Activated CD8-positive, alpha-beta memory T cell treated with anti-CD3 and anti-CD28 coated beads, Interleukin-2, amount 50 U/mL, for 48 hours (primary cell): ENCODE measurements around the gene MTNR1A.

Source experiments
- DNase-seq: peaks from one replicate; pipeline ENCODE4 v3.0.0-alpha.2; 2020

The MTNR1A gene

GRCh38 chr4:186554914-186555827, at the start of gene MTNR1A:
Gene MTNR1A (minus strand): TSS chr4:186555567. CDS start chr4:186555365, 202 bp downstream.
- DNase-seq = no peak

DNA sequence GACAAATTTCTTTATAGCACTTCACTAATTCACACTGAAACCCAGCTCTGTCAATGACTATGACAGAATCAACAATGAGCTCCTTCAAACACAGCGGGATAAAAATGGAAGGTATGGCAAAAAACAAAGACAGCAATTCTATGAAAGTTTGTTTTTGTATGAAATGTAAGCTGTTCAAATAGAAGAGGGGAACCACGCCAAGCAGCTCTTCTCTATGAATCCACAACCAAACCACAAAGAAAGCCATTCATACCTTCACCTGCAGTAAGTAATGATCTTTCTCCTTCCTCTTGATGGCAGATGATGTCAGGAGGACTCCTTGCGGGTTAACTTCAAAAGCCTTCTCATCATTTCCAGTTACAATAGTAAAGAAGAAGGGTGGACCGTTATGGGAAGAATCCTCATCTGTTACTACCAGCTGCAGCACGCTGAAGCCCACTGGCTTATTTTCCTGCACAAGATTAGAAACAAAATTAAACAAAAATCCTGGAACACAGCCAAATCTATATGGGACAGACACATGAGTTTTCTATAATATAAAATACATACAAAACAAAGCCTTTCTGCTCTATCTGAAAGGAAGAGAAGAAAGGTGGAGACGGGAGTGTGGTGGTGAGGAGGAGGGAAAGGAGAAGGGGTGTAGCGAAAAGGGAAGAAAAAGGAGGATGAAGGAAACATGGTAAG, 48.9 kb upstream of the MTNR1A start:
- no peak for DNase-seq

GRCh38 chr4:186602978-186603377, 47.6 kb upstream of the MTNR1A start:
- no peak for DNase-seq

GRCh38 chr4:186599483-186599882, 44.1 kb upstream of the MTNR1A start:
- no peak for DNase-seq

GRCh38 chr4:186598686-186599085, 43.3 kb upstream of the MTNR1A start:
- DNase-seq = no peak

GRCh38 chr4:186596850-186597390, 41.6 kb upstream of the MTNR1A start:
- DNase-seq = no peak

GRCh38 chr4:186596346-186596745, 41.0 kb upstream of the MTNR1A start:
- DNase-seq = no peak

DNA sequence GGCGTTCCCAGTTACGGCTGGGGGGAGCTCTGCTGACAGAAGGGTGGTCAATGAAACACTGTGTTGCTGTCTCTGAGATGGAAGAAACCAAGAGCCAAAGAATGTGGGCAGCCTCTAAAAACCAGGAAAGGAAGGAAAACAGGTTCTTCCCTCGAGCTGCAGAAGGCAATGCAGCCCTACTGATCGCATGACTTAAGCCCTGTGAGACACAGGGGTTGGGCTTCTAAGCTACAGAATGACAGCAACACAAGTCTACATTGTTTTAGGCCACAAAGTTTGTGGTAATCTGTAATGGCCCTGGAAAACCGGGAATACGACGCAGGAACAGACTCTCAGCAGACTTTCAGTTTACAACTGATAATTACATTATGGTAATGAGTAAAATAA, 38.2 kb upstream of the MTNR1A start:
- DNase-seq = no peak

DNA sequence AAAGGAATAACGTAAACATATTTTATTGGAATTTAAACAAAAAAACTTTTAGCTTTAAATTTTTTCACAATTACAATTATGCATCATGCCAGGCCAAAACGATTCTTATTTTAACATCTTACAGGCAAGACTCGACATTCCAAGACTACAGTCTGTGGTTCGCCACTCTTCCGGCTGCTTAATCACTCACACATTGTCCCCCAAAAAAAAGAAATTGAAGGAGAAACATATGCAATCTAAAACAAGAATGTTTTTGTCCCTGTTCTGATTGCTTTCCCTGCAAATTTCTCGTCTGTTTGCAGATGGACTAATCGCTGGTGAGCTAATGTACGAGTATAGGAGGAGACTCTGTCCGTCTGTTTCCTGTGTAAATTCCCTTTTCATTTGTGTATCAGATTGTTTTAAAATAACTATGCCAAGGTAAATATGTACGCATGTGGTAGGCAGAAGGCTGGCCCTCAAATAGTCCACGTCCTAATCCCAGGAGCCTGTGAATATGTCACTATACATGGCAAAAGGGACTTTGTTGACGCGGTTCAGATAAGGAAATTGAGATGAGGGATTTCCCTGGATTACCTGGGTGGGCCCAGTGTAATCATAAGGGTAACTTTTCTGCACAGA, 37.7 kb upstream of the MTNR1A start:
- no peak for DNase-seq

GRCh38 chr4:186592445-186592844, 37.1 kb upstream of the MTNR1A start:
- DNase-seq = no peak

- no peak for DNase-seq
Measured at GRCh38 chr4:186591651-186592050, 36.3 kb upstream of the MTNR1A start.

DNA sequence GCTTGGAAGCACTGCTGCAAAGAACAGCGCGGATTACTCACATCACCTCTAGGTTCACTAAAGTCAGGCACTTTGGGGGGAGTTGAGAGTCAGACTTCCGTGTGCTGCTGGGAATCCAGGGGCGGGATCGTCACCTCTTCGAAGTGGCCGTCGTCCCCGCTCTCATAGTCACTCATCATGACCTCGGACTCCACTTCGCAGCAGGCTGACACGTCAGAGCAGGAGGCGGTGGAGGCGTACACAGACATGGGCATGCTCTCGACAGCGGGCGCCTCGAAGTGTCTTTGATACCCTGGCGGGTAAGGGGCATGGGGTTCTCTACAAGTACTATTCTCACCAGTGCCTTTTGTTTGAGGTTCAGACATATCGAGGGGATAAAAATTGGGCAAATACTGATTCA, 33.1 kb upstream of the MTNR1A start:
- DNase-seq = no peak

DNA sequence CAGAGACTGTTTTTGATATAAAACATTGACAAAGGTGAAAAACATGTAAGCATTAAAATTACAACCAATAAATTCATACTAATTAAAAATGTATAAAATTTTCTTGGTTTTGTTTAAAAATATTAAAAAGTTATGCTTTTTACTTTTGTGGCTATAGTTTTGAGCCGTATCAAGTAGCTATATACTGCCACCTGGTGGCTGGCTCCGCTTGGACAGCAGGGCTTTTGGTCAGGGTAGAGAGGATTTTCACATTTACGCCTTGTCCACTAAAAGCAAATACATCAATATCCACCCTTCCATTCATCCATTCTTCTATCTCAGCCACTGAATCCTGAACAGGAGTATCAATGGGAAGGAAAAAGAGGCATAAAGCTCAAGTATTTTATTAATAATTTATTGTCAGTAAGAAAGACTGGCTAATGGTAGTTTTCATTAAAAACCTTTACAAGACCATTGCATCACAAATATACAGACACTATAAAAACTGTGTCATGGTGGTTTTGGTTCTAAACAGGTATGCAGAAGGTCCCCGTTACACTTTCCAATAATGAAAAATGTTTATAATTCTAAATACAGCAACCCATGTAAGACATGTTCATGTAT, 32.1 kb upstream of the MTNR1A start:
- DNase-seq = peak; percentile 79

- DNase-seq = no peak
Measured at GRCh38 chr4:186586205-186586604, 30.8 kb upstream of the MTNR1A start.

DNA sequence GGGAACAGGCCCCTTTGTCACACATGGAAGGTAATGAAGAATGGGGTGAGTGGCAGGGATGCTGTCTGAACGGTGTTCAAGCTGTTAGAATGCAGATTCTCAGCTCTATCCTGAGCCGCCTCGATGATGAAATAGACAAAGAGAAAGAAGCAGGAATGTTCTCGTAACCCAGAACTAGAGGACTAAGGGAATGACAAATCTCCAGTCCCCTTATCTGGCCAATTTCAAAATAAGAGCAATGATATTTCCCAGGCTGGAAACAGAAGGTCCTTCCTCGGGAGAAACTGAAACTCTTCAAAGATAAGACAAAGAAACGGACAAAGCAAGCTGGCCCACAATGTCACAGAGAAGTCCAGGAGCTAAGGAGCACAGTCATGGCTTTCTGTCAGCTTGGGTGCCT, 29.5 kb upstream of the MTNR1A start:
- no peak for DNase-seq

DNA sequence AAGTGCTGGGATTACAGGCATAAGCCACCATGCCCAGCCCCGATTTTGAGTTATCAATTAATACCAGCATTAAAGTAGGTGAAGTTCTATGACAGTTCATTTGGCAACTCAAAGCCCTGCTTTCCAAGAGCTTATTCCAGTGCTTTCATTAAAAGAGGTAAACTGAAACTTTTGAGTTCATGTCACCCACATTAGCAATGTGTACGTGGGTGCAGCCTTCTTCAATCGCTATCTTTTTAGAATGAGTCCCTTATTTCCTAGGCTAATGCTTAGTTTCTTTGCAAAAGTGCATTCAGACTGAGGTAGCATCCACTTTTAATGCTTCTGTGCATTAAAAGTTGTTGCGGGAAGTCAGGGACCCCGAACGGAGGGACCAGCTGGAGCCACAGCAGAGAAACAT, 26.1 kb upstream of the MTNR1A start:
- no peak for DNase-seq

- DNase-seq = no peak
Measured at GRCh38 chr4:186580669-186581068, 25.3 kb upstream of the MTNR1A start.

- no peak for DNase-seq
Measured at GRCh38 chr4:186570193-186570996, 15.0 kb upstream of the MTNR1A start.

GRCh38 chr4:186569533-186570192, 14.3 kb upstream of the MTNR1A start:
- no peak for DNase-seq

DNA sequence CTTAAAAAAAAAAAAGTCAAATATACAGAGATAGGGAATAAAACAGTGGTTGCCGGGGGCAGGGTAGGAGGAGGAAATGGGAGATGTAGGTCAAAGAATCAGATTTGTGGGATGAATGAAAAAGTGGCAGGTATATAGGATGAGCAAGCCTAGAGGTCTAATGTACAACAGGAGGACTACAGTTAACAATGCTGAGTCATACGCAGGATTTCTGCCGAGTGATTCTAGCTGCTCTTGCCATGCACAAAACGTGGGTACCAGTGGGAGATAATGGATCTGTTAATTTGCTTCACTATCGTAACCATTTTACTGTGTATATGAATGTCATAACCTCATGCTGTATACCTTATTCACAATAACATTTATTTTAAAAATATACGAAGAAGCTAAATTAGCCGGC, 10.7 kb upstream of the MTNR1A start:
- no peak for DNase-seq

DNA sequence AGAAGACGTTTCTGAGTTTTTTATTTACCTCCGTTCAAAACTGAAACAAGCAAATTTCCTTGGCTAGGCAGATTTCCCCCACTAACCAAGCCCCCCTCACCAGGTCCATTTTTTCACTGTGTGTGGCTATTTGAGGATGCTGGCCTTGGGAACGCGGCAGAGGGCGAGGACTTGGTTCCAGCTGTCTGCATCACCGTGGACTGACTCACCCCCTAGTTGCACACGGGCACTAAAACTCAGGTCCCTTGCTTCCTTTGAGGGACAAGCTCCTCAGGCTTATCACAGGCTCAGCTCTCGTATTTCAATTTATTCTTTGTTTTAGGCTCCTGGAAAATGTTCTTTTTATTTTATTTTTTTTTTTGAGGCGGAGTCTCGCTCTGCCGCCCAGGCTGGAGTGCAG, 8.4 kb upstream of the MTNR1A start:
- DNase-seq = no peak

GRCh38 chr4:186561748-186562147, 6.4 kb upstream of the MTNR1A start:
- DNase-seq = no peak
